ENCODE results near the gene CPAMD8.

- TF ChIP-seq CEBPB (IDR thresholded peaks at IDR 0.05; ENCODE audit: low read depth, low read length) = no peak
- no peak for TF ChIP-seq EP300 (IDR thresholded peaks at IDR 0.05; ENCODE audit: borderline replicate concordance in 1 of 2, low read depth in 2 of 2, low read length in 2 of 2)
- no peak for TF ChIP-seq CTCF (IDR thresholded peaks at IDR 0.05; ENCODE audit: control extremely low read depth in 1 of 3, insufficient read depth in 1 of 3, low read depth in 1 of 3, low read length in 3 of 3)
These were observed 107.1 kb downstream of the CPAMD8 start for GRCh38 chr19:16919496-16919895.

Data from H1 (cell line).